DMS153 (cell line): ENCODE data around the gene ASXL3.
A peak's percentile ranks its signal among the peaks of the same experiment; 100 is the strongest.

Experiments
- DNase-seq: peaks from one replicate; lab custom pipeline; 2025; lab: John Stamatoyannopoulos, UW

ASXL3 gene

DNA sequence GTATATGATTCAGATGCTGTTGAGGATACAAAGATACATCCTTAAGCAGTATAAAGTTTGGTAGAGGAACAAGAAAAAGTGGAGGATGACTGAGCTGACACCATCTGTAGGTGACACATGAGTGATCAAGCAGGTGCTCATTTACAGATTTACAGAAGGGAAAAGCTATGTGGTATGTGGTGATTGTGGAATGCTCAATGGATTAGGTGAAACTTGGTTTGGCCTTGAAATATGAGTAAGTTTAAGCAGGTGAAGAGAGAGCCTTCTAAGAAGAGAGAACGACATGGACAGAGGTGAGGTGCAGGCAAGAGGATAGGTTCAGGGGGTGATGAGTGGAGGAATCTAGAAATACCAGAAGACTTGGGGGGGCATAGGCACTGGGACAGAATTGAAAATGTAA, 5.9 kb downstream of the ASXL3 start:
- no peak for DNase-seq

DNA sequence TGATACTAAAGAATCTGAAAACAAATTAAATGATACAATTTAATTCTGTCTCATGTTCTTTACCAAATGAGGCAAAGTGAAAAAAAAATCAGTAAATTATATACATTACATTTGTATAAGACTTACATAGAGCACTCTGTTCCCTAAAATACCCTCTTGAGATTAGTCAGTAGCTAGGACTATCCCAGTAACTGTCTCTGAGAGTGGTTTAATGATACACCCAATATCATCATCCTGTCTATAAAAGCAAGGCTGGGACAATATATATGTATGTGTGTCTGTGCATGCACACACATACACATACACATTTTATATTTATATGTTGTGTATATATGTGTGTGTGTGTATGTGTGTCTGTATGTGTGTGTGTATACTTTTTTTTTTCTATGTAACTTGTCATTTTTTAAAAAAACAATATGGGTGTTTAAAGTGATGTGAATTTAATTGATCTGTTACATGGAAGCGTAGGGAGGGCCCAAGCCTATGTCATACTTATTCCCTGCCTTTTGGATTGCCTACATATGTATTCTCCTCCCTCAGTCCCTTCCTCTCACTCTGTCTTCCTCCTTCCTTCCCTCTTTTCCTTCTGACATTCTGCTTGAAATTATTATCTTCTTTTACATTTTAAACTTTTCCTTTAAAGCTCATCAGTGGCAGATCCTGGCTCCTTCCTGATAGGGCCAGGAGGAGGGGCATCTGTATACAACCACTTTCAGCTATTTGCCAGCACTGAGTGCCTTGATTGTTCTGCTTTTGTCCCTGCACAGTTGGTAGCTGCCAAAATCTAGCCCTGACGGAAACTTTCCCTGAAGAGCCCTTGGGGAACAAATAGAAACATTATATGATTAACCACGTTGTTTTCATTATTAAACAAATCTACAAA, 6.8 kb downstream of the ASXL3 start:
- peak; percentile 62 for DNase-seq

DNA sequence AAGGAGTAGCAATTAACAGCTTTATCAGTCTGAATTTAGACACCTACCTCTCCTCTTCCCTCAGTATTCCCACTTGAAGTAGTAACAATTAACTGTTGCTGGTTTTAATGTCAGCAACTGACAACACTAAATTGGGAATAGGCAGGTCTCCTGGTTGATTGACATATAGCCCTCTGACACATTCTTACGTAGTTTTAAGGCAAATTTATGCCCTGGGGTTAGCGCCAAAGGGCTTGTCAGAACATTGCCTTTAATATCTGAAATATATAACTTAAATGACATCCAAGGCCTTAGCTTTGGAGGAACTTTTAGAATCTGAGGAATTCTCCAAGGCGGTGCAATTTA, 7.4 kb downstream of the ASXL3 start:
- DNase-seq, result no peak

DNA sequence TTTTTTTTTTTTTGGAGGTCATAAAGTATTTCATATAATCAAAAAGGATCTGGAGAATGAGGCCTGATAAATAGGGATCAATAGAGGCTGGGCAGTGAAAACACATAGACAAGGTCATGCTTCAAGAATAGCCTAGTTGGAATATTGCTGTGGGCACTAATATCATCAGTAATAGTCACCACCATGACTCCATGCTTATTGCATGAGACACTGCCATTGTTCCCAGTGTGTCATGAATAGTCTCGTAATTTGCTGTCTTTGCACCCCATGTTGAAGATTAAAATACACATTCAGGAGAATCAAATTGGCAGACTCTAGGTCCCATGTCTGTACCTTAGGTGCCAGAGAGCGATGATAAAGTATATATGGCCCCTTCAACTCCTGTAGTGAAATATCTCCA, 10.3 kb downstream of the ASXL3 start:
- DNase-seq, result no peak

DNA sequence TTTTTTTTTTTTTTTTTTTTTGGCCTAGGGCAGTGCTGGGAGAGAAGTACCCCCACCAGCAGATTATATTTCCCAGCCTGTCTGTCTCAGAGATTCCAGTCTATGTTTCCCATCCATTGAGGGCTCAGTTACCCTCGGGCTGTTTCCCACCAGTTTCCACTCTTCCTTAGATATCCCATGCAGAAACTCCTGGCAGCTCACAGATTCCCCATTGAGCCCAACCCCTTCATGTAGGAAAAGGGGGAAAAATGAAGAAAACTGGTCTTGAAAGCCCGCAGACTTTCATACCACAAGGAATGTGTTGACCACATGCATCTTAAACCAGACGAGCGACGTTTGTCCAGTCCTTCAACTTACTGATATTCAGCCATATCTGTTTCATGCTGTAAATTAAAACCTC, 15.2 kb downstream of the ASXL3 start:
- no peak for DNase-seq

DNA sequence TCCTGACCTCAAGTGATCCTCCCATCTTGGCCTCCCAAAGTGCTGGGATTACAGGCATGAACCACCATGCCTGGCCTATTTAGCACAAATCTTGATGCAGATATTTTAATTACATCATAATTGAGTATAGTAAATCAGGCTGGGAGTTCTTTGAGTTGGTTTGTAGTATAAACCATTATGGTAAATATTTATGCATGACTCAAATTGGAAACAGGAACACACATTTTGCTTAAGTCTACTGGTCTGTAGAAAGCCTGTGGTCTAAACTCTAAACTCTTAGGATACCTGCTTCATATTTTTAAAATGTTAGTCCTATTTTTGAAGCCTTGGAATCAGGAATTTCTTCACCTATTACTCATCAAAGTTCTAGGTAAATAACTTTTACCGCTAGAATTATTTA, 16.8 kb downstream of the ASXL3 start:
- no peak for DNase-seq

DNA sequence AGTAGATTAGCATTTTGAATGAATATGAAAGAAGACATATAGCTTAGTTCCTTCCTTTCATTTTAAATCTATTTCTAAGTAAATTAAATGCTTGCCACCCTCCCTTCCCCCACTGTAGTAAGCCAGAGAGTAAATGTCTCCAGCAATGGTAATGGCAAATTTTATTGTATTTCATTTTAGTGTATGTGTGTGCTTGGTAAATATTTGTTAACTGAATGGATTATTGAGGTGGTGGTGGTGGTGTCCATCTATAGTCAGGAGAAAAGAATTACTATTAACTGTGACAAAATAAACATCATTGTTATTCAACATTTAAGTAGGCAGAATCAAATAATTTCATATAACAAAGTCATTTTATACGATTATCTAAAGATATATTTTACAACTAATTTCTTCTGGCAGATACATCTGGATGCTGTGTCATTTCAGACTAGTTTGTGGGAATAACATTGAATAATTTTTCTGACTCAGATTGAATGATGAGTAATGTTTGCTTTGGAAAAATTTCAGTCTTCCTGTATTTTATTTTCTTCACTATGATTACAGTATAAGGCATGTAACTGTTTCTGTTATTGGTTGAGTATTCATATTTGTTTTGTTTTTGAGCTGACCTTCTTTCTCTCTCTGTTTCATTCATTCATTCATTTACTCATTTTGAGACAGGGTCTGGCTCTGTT, 18.3 kb downstream of the ASXL3 start:
- DNase-seq, result peak; percentile 60

DNA sequence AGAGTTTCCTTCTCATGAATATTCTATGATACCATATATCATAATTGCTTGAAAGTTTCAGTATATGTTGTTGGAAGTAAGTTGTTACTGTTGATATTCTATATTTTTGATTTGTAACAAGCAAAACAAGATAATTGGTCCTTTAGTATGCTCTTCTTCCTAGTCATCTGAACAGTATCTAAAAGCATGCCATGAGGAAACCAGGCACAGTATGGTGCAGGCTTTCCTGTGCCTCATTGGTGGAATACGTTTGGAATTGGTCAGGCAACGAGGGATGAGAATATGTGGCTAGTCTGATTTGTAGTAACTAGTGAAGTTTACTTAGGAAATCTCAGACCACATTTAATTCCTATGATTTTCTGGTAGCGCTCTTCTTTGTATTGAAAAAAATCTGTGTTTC, 22.8 kb downstream of the ASXL3 start:
- DNase-seq, result no peak

DNA sequence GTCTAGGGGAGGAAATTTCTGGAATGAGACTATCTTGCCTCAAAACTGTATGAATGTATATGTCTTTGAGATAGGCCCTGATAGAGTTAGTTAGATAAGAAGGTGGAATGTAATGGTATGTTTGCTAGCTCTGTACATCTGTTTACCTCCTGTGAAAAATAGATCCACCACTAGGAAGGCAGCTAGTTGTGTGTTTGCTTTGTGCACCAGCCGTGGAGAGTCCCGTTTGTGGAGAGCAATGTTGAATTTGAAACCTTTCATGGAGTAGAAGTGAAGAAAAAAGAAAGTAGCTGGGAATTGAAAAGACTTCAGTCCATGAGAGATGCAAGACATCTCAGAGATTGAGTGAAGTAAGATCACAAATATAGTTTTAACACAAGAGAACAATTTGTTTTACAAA, 25.4 kb downstream of the ASXL3 start:
- no peak for DNase-seq

DNA sequence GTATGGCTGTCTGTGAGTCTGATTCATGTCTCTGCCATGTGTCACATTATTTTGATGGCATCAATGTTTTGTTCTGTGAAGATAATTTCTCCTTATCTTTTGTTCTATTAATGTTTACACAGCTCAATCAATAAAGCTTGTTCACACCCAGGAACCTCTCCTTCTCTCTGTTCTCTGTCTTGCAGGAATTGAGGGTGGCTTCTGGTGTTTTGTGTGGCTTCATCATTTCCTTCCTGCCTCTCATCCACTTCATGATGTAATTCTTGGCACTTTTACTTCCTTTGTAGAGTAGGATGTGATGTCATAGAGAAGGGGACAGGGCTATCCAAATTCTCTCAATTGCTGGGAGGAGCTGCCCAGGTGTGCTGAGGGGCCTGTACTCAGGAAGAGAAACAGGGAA, 27.2 kb downstream of the ASXL3 start:
- peak; percentile 21 for DNase-seq

DNA sequence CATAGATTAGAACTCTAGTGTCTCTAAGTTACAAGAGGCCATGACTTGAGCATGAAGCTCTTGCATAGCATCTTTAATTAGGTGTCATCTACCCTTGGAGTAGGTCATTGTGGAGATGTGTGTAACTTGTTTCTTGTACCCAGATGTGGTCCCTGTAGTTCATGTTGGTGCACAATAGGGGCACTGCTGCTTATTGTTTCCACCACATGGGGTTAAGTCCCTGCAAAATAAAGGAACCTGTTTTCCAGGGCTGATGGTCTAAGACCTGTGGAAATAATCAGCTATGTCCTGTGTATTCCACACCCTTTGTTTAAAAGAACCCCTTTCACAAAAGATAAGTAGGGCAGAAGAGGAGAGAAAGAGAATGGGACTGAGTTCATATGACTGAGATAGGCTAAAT, 28.6 kb downstream of the ASXL3 start:
- no peak for DNase-seq

DNA sequence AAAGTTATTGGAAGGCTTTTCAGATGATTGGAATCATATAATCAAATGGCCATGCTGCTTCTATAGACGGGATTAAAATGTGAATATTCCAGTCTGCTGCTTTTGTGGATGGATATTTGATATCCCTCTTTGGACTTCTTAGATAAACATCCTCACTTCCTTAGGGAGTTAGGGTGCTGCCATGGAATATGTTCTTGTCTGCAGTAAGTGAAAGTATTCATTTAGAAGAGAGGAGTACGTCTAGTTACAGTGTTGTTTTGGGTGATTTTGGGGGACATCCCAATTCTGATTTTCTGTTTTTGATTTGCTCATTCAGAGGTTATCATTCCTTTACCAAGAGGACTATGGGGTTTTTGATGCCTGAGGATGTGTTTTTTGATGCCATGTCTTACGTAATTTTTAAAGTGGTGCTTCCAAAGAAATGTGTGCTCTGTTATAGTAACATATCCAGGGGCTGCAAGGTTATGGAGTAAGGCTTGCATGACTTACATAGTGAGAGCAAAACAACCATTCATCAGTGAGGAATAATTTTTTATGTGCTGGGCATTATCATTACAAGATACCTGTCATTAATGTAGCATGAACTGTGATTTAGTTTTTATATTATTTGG, 33.6 kb downstream of the ASXL3 start:
- DNase-seq, result no peak

DNA sequence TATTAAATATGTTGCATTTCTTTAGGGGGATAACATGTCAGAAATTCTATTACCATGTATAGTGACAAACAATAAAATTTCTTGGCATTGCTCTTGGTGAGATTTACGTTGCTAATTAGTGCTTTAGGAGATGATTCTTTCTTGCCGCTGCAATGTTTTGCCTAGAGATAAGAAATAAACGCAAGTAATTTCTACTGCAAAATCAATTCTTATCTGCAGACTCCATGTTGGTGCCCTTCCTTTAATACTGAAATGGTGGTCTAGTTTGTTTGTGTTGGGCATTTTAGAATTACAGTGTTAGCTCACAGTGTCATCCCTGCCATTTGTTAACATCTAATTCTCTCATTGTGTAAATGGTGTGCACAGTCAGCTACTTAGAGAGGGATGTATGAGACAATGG, 34.6 kb downstream of the ASXL3 start:
- DNase-seq, result no peak

DNA sequence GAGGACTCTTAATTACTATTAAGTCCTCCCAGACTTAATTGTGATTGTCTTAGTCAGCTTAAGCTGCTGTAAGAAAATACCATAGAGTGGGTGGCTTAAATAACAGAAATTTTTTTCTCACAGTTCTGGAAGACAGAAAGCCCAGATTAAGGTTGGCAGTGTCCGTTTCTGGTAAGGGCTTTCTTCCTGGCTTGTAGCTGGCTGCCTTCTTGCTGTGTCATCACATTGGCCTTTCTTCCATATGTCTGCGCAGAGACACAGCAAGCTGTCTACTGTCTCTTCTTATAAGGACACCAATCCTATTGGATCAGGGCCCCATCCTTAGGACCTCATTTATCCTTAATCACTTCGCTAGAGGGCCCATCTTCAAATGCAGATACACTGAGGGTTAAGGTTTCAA, 38.5 kb downstream of the ASXL3 start:
- DNase-seq, result no peak

DNA sequence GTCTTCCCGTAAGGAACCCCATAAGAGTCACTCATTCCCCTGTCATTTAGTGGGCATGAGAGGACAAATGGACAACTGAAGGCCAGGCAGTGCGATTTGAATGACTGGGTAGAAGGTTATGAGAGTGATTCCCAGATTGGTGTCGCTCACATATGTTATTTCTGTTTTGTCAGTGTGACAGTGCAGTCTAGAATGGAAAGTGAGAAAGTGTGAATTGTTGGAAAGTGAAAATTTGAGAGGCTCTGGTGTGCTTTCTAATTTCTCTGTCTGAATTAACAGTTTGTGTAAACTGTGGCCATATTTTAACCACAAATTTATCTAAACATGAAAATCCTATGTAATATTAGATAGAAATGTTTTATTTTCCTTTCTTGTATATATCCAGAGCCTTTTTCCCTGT, 49.1 kb downstream of the ASXL3 start:
- no peak for DNase-seq

DNA sequence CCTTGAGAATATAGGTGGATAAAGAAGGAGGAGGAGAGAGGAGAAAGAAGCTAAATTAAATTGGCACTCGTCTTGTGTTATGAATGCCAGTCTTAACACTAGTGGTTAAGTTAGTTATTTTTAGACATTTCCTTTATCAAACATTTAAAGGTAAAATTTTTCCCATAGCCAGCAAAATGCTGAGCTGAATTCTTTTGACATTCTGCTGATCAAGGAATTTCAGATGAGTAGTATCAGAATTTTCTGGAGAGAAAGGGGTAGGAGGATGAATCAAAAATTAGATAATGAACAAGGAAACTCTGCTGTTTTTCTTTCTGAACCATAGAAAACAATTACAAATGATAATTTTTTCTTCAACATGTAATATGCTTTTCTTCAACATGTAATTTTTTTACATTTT, 52.5 kb downstream of the ASXL3 start:
- no peak for DNase-seq

DNA sequence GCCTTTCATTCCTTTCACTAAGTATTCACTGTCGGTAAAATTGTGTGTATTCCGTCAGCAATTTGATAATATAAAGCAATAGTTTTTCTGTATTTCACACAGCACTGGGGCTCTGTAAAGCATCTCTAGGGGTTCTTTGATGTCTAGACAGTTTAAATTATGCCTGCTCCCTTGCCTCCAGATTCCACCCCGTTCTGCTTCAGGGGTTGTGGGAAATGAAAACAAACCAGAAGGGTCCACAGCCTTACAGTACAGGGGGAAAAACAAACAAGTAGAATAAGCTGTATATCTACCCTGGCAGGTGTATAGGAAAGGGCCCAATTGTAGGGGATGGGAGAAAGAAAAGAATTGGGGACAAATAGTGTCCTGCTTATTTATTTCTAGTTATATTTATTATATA, 63.1 kb downstream of the ASXL3 start:
- DNase-seq, result no peak

DNA sequence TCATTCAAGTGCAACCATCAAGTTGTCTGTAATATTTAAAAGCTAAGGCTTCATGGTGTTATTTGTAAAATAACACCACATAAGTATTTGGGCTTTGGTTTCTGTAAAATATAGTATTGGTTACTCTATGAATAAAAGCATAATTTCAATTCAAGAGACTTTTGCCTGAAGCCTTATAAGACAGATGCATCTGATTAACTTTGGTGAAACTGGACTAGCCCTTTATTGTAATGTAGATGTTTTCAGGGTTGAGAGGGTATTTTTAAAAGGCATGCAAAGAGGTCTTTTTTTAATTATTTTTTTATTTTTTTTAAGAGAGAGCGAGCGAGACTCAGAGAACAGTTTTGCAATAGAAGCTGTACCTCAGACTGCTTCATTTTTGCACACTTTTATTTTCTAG, 66.5 kb downstream of the ASXL3 start:
- DNase-seq, result no peak

DNA sequence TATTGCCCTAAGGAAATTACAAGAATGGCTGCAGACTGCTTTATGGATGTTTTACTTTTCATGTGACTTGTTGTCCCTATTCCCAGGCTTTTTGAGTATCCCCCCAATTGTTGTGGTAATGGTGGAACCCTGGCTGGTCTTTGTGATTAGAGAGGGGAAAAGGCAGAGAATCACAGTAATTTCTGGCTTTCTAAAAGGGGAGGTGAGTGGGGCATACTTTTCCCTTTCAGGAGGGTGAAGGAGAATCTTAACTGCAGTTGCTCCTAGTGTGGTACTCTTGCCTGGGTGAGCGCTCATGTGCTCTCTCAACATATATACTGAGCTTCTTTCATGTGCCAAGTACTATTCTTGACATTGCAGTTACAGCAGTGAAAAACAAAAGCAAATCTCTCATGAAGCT, 69.3 kb downstream of the ASXL3 start:
- DNase-seq, result no peak

DNA sequence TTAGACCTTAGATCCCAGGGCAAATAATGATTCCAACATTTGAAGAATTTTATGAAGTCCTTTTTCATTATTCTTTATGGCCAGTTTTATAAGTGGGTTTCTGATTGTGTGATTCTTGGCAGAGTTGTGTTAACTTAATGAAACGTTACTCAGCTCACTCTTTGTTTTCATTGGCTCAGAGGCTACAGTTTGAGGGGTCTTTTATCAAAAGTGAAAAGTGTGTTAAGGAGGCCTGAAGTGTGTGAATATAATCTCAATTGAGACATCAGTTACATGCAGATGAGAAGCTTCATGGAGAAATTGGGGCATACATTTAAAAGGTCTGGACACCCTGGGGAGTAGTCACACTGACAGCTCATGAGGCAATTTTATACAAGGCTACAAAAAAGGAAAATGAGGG, 74.6 kb downstream of the ASXL3 start:
- no peak for DNase-seq

DNA sequence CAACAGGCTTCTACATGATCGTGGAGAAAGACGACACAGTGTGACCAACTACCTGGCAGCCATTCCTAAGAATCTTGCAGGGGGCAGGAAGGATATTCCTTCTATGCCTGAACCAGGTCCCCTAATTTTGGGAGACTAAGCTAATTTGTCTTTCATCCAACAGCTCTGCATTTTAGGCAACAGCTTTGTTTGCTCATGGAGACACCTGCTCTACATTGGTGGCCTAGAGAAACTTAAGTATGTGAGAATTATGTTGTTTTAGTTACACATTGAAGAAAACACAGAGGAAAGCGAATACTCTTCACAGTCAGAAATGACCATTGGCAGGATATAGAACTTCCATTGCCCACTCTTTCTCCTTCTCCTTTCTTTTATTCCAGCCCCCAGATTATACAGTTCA, 75.2 kb downstream of the ASXL3 start:
- no peak for DNase-seq

DNA sequence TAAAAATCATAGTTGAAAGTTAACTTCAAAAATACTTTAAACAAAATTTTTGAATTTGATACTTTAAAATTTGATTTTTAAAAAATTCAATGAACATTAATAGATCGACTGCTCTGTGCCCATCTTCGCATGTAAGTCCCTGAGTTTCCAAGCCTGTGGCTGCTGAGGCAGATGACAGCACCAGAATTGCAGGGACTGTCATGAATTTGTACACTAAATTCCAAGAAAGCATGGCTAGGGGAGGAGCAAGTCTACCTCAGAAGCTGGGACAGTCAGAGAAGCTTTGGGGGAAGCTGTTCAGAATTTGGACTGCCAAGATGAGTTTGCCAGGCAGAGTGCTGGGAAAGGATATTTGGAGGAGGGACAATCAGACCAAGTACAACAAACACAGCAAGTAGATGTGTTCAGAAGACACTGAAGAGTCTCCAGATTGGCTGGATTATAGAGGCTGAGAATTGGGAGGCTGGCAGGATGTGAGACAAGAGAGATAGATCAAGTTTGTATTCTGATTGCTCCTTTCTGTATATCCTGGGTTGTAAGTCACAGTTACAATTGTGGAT, 79.0 kb downstream of the ASXL3 start:
- no peak for DNase-seq

DNA sequence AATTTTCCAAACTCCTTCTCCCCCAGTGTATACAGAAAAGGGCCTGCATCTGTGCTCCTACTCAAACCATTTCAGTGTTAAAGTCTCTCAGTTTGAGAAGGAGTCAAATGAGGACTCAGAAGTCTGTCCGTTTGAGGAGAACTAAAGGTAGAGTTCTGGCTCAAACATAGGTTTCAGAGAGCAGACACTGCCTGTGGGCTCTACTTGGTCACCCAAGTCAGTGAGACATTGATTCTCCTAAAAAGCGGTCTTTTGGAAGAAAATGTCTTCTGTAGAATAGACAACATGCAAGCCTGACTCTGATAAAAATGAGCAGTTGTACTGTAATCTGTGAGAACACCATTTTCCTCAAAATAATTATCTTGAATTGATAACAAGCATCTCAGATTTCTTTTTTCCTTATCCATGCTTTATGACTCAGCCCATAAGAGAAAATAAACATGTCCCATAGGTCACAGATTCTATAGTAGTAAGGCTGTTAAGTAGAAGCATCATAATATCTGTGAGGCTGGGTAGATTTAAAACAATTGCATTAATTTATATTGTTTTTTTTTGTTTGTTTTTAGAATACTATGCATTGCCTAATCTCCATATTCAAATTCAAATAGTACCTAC, 82.8 kb downstream of the ASXL3 start:
- DNase-seq, result no peak
